Fibroblast of upper back skin (primary cell): ENCODE results near the gene BCAT1.
"Not testable (repeated sequence)": the region's sequence is repeated elsewhere in the genome, so short reads cannot be mapped to it uniquely, and the experiment has no call there.

Experiments
- DNase-seq: peaks from one replicate; pipeline ENCODE4 v3.0.0-alpha.2; 2013

Gene BCAT1

GRCh38 chr12:24926080-24926479, 22.8 kb downstream of the BCAT1 start:
- not testable (repeated sequence) for DNase-seq

- DNase-seq, result no peak
These were observed 26.8 kb downstream of the BCAT1 start for GRCh38 chr12:24922090-24922489.

- peak; percentile 74 for DNase-seq
These were observed 27.5 kb downstream of the BCAT1 start for GRCh38 chr12:24921251-24922038.

DNA sequence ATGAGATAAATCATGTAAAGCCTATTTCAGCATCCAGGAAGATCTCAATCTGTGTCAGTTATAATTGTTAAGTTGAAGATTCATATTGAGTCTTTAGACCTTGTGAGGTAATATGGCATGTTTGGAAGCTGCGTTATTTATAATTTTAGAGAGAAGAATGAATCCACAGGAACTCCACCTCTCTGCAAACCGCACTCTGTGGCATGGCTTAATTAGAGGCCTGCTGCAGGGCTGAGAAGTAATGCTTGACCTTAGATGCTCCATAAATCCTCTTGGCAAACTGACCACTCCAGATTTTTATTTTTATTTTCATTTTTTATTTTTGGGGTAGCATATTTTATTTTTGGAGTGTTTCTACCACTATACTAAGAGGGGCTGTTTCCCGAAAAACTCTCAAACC, 28.8 kb downstream of the BCAT1 start:
- no peak for DNase-seq

GRCh38 chr12:24919346-24920001, 29.4 kb downstream of the BCAT1 start:
- no peak for DNase-seq

DNA sequence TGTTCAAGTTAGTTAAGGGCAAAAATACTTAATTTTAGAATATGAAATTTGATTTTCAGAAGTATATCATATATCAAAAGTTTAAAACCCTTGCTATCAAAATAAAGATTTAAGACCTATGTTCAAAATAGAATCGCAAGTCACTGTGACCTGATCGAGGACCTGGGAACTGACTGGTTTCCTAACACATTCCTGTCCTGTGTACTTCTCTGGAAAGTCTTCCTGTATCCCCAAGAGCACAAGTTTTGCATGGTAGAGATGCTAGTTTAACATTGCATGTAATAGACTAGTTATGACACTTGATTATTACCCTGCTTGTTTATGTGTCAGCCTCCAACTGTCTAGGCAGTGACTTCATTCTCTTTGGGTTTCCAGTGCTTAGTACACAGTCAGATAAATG, 30.3 kb downstream of the BCAT1 start:
- DNase-seq, result no peak

DNA sequence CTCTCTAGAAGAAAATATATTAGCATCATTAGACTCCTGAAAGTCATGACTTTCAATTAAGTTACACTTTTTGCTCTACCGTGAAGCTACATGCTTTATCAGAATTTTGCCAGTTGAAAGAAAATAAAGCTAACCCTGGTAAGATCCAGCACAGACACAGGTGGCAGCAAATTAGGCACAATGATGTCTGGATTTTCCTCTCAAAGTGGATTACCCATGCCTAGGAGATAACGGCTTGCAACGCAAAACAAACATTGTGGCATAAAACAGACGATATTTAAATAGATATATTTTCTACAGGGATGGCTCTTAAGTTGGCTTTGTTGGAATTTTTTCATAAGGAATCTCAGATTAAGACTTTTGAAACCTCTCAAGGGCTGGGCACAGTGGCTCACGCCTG, 33.4 kb downstream of the BCAT1 start:
- DNase-seq, result no peak

DNA sequence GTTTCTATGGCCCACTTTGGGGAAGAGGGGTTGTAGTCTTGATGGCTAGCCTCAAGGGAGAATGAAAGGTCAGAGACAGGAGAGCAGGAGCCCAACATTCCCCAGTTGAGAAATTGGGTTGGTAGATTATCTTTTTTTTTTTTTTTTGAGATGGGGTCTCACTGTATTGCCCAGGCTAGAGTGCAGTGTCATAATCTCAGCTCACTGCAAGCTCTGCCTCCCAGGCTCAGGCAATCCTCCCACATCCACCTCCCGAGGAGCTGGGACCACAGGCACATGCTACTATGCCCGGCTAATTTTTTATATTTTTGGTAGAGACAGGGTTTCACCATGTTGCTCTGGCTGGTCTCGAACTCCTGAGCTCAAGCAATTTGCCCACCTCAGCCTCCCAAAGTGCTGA, 34.9 kb downstream of the BCAT1 start:
- no peak for DNase-seq

- DNase-seq, result no peak
These were observed 35.8 kb downstream of the BCAT1 start for GRCh38 chr12:24913130-24913529.

- DNase-seq, result peak; percentile 93
These were observed 37.6 kb downstream of the BCAT1 start for GRCh38 chr12:24911271-24911791.

- not testable (repeated sequence) for DNase-seq
These were observed 38.7 kb downstream of the BCAT1 start for GRCh38 chr12:24910192-24910591.

DNA sequence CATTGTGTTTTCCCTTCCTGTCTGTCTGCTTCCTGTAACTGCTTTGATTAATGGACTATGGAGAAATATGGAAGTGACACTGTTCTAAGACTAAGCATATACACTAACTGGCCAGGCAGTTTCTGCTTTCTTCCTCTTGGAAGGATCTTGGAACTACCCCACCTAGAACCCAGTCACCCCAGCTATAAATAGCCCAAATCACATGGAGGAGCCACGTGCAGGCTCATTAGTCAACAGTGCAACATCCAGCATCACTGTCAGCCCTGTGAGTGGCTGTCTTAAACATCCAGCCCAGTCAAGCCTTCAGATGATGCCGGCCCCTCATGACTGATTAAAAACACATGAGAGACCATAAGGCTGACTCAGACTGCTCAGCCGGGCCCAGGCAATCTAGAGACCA, 39.2 kb downstream of the BCAT1 start:
- DNase-seq, result peak; percentile 96

- no peak for DNase-seq
These were observed 41.4 kb downstream of the BCAT1 start for GRCh38 chr12:24907464-24907863.

DNA sequence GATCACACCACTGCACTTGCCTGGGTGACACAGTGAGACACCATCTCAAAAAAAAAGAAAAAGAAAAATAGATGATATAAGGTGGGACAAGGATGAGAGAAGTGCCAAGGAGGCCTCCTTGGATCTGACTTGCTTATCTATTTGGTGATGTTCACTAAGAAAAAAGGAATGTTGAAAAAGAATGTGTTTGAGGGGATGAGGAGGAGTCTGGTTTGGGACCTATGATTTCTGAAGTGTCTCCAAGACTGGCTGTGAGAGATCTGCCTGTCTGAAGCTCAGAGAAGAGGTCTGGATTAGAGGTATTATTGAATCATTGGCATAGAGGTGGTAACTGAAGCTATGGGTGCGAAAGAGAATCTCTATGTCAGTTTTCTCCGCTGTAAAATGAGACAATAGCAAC, 42.8 kb downstream of the BCAT1 start:
- peak; percentile 34 for DNase-seq

GRCh38 chr12:24905431-24905830, 43.5 kb downstream of the BCAT1 start:
- no peak for DNase-seq

DNA sequence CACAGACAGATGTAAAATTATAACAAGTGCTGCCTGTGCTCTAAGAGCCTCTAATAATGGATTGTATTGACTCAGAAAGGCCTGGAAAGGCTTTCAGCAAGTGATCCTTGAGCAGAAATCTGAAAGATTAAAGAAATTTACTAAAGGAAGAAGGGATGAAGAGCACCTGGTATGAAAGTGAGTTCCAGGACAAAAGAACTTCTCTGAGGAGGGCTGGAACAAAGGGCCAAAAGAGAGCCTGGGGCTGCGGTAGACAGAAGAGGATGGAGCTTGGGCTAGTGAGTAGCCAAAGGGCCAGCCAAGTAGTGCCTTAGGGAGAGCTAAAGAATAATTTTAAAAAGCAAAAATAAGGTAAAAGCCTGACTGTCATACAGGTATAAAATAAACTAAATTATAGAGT, 44.0 kb downstream of the BCAT1 start:
- no peak for DNase-seq

DNA sequence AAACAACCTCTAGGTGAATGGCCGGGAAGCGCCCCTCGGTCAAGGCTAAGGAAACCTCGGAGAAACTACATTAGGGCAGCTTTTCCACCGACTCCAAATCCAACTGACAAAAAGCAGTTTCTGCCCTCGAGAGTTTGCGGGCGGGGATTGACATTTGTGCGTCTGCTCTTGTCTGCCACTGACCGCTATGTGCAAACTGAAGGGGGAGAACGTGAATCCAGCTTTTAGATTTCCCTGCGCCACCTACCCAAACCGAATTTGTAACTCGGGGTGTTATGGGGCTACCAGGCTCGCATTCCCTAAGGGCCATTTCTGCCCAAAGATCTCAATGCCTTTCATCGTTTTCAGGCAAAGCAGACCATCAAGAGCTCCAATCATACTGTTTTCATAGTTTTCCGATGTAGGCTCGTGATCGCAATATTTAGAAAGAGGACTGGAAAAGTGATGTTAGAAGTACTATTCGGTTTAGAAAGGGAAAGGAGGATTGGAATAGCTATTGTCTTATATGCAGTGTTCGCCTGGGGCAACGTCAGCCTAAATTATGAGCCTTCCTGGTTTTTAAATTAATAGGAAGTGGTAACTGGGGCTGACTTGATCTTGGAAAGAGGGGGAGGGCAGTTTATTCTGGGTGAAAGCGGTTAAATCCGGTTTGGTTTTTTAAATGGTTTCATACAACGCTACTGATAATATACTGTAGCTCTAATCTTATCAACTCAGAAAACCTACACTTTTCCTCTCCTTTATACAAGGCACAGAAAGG, 45.4 kb downstream of the BCAT1 start:
- DNase-seq, result no peak

- DNase-seq, result peak; percentile 50
These were observed 46.2 kb downstream of the BCAT1 start for GRCh38 chr12:24902511-24903328.

- DNase-seq, result no peak
These were observed 47.1 kb downstream of the BCAT1 start for GRCh38 chr12:24901576-24902461.

DNA sequence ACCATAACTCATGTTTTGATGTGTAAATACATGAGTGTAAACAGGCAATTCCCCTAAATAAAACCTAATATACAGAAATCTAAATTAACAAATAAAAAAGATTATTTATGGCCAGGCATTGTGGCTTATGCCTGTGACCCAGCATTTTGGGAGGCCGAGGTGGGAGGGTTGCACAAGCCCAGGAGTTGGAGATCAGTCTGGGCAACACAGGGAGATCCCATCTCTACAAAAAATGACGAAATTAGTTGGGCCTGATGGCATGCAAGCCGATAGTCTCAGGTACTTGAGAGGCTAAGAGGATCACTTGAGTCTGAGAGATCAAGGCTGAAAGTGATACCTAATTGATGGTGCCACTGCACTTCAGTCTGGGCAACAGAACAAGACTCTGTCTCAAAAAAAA, 48.7 kb downstream of the BCAT1 start:
- DNase-seq, result no peak

- DNase-seq, result no peak
These were observed 49.3 kb downstream of the BCAT1 start for GRCh38 chr12:24899503-24900075.
